Kidney tubule cell (primary cell): ENCODE results near the gene EMID1.
A peak's percentile ranks its signal among the peaks of the same experiment; 100 is the strongest.
"Not testable (repeated sequence)": the region's sequence is repeated elsewhere in the genome, so short reads cannot be mapped to it uniquely, and the experiment has no call there.

Experiments used
- DNase-seq: peaks from one replicate; pipeline ENCODE4 v3.0.0-alpha.2; 2018; ENCODE audit warnings: low spot score

The EMID1 gene

DNA sequence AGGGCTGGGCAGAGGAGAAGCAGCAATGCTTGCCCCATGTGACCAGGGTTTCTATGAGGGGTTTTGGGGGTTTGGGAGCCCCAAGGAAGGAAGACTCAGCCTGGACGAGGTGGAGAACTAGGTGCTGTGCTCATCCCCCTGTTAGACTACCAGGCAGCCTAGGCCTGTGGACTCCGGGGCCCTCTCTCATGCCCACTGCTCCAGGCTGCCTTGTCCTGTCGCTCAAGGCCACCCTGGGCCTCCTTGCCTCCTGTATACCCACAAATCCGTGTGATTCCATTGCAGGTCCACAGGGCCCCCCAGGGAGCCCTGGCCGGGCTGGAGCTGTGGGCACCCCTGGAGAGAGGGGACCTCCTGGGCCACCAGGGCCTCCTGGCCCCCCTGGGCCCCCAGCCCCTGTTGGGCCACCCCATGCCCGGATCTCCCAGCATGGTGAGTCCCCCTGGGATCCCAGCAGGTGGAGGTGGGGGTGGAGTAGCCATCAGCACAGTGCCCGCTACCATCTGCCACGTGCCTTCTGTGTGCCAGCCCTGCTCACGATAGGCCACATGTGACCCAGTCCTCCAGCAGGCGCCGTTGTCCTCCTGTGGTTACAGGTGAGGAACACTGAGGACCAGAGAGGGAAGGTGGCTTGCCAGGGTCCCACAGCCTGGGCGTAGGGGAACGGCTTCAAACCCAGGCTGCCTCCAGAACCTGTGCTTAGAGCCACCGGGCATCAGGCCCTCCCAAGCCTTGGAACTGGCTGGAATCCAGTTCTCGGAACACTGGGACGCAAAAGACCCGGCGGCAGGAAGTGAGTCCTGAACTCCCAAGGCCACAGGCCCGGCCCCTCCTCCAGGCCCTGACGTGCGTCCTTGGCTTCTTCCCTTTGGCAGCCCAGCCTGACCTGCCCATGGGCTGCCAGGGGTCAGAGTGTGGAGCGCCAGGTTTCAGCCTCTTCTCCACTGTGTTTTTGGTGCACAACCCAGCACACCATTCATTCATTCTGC is 26.6 kb downstream of the EMID1 start:
- no peak for DNase-seq

DNA sequence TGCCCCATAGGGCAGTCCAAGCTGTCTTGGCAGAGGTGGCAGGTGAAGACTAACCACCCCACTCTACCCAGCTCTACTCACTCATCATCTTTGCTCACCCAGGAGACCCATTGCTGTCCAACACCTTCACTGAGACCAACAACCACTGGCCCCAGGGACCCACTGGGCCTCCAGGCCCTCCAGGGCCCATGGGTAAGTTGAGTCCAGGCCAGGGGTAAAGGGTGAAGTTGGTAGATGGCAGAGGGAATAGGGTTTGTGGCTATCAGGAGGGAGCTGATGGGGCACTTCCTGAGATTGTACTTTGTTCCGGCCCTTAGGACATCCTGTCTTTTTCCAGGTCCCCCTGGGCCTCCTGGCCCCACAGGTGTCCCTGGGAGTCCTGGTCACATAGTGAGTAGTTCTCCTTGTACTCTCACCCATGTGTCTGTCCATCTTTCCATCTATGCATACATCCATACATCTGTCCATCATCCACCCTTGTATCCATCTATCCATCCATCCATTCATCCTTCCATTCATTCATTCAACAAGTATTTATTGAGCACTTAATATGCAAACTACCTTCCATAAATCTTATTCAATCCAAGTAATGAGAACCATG is 27.7 kb downstream of the EMID1 start:
- DNase-seq, result no peak

DNA sequence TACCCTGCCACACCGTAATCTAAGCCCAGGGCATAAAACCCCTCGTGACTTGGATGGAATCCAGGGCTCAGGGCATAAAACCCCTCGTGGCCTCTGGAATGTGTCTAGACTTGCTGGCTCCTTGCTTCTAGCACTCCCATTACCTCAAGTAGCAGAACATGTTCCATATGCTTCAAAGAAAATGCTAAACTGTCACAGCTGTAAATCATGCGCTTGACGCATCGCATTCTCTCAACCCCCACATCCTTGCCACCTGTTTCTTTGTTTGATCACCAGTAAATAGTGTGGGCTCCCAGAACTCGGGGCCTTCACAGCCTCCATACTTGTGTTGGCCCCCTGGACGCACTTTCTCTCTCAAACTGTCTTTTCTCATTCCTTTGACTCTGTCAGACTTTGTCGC is 34.8 kb downstream of the EMID1 start:
- not testable (repeated sequence) for DNase-seq

DNA sequence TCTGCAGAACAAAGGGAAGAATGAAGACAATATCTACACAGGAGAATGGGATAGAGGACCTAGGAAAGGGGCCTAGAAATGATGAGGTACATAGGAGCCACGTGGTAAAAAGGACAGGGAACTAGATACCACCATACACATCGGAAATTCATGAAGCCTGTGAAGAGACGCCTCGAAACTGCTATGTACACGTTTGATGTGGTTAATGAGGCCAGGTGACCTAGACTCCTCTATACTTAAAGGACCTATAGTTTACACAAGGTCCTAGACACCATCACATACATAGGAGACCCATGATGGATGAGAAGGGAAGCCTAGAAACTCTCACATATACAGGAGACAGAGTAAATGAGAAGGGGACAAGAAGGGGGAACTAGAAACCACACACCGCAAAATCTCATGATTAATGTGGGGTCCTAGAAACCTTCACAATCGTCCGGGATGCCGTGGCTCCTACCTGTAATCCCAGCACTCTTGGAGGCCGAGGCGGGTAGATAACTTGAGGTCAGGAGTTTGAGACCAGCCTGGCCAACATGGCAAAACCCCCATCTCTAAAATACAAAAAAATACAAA is 38.3 kb downstream of the EMID1 start:
- no peak for DNase-seq

DNA sequence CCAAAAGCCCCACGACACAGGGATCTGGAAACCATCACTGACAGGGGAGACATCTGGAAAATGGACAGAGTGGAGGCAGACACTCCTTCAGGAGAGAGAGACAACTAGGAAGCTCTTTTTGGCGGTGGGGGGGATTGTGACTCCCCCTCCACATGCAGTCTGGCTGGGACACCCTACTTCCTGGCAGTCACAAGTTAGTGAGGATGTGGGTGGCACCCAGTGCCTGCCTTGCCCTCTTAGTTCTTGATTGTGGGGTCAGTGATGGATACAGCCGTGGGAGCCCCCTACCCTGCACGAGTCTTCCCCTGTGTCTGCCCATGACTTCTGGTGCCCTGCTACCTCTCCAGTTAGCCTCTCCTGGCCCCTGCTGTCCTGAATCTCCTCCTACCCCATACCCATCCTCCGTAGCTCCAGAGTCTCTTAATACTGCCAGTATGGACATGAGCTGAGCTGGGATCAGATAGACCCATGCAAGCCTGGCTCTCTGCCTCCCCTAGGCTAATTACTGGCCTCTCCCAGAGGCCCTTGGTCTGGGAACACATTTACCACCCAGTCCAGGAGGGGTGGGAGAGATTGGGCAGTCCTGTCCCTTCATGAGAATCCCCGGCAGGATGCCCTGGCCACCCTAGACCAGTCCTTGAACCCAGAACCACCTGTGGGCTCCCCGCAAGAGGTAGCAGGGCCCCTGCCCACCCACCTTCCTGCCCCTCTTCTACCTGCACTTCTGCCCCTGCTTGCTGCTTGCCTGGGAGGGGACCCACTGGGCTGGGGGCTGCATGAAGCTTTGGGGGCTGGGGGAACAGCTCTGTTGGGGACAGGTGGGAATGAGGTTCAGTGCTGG is 39.3 kb downstream of the EMID1 start:
- DNase-seq, result no peak

DNA sequence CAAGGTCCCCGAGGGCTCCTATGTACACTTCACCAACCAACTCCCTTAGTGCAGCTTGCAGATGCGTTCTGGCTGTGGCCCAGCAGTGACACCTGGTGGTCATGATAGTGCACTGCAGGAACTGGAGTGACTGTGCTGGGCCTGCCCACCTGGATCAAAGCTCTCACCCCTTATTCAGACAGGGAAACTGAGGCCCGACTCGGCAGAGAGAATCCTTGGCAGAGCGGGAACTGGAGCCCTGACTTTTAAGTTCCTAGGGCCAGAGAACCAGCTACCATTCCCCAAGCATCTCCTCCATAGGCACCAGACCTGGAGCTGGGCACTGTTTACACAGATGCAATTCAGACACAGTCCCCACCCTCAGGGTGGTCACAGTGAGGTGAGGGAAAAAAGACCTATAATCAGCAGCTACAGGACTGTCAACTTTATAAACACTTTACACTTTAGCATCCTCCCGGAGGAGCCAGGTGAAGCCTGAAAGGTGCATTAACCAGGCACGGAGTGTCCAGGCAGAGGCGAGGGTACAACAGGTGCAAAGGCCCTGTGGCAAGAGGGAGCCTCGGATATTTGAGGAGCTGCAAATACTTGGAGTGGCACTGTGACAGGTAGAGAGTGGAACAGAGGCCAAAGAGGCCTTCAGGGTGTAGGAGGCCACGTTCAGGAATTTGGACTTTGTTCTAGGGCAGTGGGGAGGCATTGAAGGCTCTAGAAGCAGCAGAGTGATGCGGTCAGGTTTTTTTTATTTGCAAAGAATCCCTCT is 40.1 kb downstream of the EMID1 start:
- DNase-seq, result peak; percentile 64

DNA sequence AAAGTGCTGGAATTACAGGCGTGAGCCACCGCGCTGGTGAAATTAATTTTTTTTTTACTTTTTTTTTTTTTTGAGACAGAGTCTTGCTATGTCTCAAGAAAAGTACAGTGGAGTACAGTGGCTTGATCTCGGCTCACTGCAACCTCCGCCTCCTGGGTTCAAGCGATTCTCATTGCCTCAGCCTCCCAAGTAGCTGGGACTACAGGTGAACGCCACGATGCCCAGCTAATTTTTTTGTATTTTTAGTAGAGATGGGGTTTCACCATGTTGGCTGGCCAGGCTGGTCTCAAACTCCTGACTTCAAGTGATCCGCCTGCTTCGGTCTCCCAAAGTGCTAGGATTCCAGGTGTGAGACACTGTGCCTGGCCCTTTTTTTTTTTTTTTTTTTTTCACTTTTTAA is 42.2 kb downstream of the EMID1 start:
- not testable (repeated sequence) for DNase-seq

DNA sequence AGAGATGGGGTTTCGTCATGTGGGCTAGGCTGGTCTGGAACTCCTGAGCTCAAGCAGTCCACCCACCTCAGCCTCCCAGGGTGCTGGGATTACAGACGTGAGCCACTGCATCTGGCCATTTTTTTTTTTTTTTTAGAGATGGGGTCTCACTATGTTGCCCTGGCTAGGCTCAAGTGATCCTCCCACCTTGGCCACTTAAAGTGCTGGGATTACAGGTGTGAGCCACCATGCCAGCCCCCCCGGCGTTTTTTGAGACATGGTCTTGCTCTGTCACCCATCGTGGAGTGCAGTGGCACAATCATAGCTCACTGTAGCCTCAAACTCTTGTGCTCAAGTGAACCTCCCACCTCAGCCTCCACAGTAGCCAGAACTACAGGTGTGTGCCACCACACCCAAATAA is 45.6 kb downstream of the EMID1 start:
- no peak for DNase-seq

DNA sequence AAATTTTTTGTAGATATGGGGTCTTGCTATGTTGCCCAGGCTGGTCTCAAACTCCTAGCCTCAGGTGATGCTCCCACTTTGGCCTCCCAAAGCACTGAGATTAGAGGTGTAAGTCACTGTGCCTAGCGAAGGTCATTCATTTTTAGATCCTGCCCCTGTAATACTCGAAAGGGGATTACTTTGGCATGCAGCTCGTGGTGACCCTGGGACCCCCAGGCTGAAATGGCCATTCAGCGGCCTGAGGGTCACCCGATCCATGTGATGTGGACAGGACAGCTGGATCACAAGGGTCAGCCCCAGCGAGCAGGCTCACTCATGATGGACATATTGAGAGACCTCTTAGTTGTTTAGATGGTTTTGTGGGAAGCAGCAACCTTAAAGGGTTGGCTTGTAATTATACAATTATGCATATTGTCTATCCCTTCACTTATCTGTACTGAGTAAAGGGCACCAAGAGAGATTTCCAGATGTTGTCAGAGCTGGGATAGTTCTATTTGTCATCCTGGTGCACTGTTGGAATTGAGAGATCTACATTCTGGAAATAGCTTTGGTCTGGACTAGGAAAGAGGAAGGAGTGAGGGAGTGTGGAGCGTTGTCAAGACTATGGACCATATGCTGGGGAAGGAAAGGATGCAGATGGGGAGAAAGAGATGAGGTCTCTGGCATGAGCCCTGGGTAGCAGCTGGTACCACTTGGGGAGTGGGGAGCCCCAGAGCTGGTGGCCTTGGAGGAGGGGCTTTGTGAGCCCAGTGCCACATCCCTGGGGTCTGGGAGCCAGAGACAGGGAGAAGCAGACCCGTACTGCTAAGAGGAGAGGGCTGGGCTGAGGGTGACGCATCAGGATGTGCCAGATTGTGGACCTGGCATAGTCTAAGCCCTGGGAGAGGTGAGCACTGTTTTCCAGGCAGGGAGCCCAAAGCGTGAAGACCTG is 46.5 kb downstream of the EMID1 start:
- no peak for DNase-seq

DNA sequence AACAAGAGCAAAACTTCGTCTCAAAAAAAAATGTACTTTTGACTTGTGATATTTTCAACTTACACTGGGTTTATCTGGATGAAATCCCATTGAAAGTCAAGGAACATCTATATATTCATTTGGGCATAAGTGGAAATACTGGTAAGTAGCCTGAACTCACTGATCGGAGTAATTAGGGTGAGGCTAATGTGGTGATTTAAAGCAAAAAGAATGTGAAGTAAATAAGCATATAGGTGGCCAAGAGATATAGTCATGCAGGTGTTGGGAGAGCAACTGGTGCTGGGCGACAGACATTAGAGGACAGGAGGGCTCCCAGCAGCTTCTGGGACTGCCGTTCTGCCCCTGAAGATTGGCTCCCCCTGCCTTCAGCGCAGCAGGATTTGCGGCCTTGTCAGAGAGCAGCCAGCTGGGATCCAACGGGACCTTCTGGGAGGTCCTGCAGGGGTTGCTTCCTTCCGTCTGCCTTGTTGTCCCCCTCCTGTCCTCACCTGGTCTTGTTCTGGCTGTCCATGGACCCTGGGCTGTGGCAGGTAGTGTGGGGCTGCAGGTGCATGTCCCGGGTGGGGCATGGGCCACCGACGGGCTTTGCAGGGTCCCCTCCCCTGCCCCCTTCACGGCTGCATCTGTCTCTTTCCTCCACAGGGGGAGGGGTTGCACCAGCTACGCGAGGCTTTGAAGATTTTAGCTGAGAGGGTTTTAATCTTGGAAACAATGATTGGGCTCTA is 48.0 kb downstream of the EMID1 start:
- no peak for DNase-seq

DNA sequence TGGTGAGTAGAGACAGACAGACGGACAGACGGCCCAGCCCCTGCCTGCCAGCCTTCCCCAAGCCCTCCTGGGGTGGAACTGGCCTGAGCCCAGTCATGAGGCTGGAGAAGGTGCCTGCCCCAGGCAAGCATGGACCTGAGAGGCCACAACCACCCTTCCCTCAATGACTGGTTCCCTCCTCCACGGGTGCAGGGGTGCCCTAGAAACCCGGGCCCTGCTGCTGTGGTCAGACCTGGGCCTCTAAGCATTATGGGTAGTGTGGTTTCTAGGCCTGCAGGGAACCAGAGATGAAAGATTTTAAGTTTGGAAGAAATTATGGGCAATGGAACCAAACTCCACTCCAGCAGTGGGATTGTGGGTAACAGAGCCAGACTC is 48.6 kb downstream of the EMID1 start:
- DNase-seq, result no peak

DNA sequence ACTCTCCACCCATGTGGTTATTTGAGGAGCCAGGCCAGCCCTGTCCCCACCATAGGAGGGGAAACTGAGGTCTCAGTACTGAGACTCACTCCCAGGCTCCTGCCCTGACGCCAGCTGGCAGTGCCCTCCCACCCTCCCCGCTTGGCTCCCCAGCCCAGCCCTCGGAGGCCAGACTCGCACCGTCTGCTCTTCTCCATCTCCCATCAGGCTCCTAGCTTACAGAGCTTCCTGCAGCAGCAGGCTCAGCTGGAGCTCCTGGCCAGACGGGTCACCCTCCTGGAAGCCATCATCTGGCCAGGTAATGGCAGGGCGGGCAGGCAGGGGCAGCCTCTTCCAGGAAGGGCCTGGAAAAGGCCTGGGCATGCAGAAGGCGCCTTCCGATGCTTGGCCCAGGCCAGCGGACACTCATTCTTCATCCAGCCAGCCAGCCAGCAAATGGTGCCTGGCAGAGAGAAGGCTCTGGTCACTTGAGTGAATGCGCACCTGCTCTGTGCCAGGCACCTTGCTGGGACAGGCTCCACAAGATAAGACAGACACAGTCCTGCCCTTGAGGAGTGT is 49.4 kb downstream of the EMID1 start:
- DNase-seq, result no peak

DNA sequence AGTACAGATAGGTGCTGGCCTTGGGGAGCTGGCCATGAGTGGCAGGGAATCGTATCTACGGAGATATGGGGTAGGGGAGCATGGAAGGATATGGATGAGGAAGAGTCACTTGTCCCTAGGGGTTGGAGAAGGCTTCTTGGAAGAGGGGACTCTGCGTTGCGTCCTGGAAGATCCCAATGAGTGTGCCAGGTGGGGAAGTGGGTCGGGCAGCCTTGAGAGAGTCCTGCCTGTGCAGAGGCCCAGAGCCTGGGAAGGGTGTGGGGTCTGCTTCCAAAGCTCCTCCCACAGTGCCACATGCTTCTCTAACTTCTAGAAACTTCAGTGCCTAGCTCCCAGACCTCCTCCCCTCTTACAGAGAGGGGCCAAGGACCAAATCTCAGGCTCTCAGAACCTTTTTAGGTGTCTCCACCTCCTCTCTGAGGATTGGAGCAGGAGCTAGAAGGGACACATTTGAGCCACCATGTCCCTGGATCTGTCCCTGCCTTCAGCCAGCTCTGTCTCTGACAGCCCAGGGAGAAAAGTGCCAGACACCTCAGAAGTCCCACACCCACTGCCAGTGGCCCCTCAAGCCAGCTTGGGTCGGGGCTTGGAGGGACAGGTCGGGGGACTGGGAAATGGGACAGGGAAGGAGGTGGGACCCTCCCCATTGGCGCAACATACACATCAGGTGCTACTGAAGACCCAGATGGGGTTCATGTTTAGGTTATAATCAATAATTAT is 51.1 kb downstream of the EMID1 start:
- no peak for DNase-seq

DNA sequence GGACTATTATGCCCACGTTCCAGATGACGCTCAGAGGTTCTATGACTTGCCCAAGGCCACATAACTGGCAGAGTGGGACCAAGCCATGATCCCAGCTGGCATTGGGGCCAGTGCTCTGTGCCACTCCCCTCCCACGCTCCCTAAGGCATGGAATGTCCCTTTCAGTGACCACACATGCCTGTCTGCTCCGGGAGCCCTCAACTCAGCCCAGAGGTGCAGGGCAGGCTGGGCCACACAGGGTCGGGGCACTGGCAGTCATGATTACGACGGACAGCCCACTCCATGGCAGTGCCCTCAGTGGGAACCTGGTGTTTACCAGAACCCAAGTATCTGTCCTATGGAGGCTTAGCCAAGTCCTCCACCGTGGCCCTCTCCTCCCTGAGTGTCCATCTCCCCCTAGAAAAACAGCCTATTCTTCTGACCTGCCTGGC is 52.1 kb downstream of the EMID1 start:
- no peak for DNase-seq

DNA sequence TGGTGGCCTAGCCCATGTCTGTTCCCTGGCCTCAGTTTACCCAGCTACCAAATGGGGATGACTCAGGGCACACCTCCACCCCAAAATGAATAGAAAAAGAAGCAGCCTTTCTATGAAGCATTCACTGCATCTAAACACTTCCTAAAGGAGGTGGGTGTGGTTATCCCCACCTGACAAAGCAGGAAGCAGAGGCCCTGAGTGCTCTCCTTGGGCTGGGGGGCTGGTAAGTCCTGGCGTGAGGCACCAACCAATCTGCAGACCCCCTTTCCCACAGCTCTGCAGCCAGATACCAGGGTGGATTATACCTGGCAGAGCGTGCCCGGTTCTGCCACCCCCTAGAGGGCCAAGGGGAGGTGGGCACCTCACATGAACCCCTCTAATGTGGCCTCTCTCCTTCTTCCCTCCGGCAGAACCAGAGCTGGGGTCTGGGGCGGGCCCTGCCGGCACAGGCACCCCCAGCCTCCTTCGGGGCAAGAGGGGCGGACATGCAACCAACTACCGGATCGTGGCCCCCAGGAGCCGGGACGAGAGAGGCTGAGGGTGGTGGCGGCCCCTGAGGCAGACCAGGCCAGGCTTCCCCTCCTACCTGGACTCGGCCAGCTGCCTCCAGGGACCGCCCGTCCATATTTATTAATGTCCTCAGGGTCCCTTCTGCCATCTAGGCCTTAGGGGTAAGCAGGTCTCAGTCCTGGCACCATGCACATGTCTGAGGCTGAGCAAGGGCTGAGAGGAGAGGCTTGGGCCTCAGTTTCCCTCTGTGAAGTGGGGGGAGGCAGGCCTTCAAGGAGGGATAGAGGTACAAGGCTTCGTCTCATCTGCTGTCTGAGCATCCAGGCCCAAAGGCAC is 52.9 kb downstream of the EMID1 start:
- no peak for DNase-seq

DNA sequence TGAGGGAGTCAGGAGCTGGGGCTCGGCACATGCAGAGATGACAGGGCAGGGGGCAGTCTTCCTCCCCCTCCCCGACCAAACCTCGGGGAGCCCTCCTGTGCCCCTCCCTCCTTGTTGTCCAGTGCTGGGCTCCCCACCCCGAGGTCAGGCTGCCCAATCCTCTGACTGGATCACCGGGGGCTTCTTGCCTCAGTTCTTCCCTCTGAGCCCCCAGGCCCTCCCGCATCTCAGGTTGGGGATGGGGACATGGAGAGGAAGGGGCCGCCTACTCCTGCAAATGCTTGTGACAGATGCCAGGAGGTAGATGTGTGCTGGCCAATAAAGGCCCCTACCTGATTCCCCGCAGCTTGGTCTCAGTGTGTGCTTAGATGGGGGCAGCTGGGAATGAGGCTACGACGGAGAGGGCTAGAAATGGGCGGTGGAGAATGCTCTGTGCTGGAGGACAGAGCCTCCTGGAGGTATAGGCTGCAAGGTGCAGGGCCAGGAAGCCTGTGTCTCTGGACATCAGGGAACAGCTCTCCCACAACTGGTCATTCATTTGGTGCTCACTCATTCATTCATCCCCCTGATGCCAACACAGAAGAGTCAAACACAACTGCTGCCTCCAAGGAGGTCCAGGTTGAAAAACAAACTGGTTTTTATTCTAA is 53.7 kb downstream of the EMID1 start:
- DNase-seq, result no peak

DNA sequence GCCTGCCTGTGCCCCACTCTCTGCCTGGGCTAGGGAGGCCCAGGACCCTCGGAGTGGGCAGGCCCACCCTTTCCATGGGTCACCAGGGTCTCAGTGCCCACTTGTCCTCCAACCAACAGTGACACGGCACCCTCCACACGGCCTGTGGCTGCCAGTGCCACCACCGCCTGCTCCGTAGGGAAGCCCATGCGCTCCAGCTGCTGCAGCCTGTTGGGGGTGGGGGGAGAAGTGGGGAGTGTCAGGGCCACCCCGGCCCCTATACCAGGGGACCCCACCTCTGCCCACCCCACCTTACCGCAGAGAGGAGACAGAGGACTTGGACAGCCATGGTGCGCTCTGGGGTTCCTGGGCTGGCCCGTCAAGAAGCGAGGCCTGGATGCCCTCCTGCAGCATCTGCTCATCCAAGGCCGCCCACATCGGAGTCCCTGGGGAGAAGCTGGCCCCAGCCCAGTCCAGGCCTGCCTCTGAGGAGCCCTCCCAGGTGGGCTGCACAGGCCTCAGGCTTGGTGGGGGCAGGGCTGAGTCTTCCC is 54.4 kb downstream of the EMID1 start:
- DNase-seq, result no peak
